ENCODE measurements around the gene GIPC1. TPM values are rescaled to one million over a fixed set of nuclear protein-coding genes. Genes with fewer than 3 reads are reported as not detected.

GIPC1 gene
- total and polyA plus RNA-seq, 2 experiments from 2014 or later: 106 to 173 TPM

GRCh38 chr19:14528419-14529253, 32.7 kb upstream of the GIPC1 start:
- Histone ChIP-seq H3K9ac (peak overlapping the region; percentile 83), H3K79me2 (ENCODE audit: insufficient read depth) (peaks cover 37% of the 10 kb centered on the region), H4K20me1 (ENCODE audit: insufficient read depth) (no peaks in the 10 kb centered on the region), H3K4me2 (ENCODE audit: unreplicated experiment) (peak overlapping the region; percentile 74), H3K4me3 (peak overlapping the region; percentile 98), H3K36me3 (ENCODE audit: low read depth) (no peaks in the 10 kb centered on the region), H3K4me1 (ENCODE audit: insufficient read depth) (peaks cover 18% of the 10 kb centered on the region), H3K27me3 (replicated peaks; ENCODE audit: insufficient read depth) (no peaks in the 10 kb centered on the region), H3K27ac (peak overlapping the region; percentile 70), H2AFZ (peak overlapping the region; percentile 91), H3F3A (ENCODE audit: insufficient read depth) (peaks cover 15% of the 10 kb centered on the region), H3K9me2 (ENCODE audit: insufficient read depth) (no peaks in the 10 kb centered on the region), H3K9me3 (ENCODE audit: low read depth) (no peaks in the 10 kb centered on the region)
- no peak for TF ChIP-seq EZH2 (IDR thresholded peaks at IDR 0.05; ENCODE audit: insufficient read depth, poor library complexity, severe bottlenecking)
- no peak for TF ChIP-seq EZH2phosphoT487 (IDR thresholded peaks at IDR 0.05; ENCODE audit: insufficient read depth, low read depth)
- in situ Hi-C loops (cut with MboI): no loop called here
- no peak for DNase-seq
- WGBS, 2 experiments (ENCODE audit: low coverage in 1 of 2, low lambda C conversion rate in 2 of 2, missing lambda C conversion rate in 2 of 2): 32 to 34% methylated on average over 38 to 39 of the region's 39 CpGs

GRCh38 chr19:14526423-14526822, 30.5 kb upstream of the GIPC1 start:
- Histone ChIP-seq H3K4me2 (ENCODE audit: unreplicated experiment) (no peak overlapping the region), H2AFZ (no peak overlapping the region), H3F3A (ENCODE audit: insufficient read depth) (peaks cover 15% of the 10 kb centered on the region), H3K4me1 (ENCODE audit: insufficient read depth) (peaks cover 18% of the 10 kb centered on the region), H3K9me2 (ENCODE audit: insufficient read depth) (no peaks in the 10 kb centered on the region), H3K9me3 (ENCODE audit: low read depth) (no peaks in the 10 kb centered on the region), H3K79me2 (ENCODE audit: insufficient read depth) (peaks cover 16% of the 10 kb centered on the region), H4K20me1 (ENCODE audit: insufficient read depth) (no peaks in the 10 kb centered on the region), H3K36me3 (ENCODE audit: low read depth) (no peaks in the 10 kb centered on the region), H3K27me3 (replicated peaks; ENCODE audit: insufficient read depth) (no peaks in the 10 kb centered on the region), H3K27ac (no peak overlapping the region), H3K9ac (no peak overlapping the region), H3K4me3 (no peak overlapping the region)
- 85% methylated on average over 4 of the region's 4 CpGs for WGBS, 2 experiments (ENCODE audit: low coverage in 1 of 2, low lambda C conversion rate in 2 of 2, missing lambda C conversion rate in 2 of 2)
- TF ChIP-seq EZH2phosphoT487 (IDR thresholded peaks at IDR 0.05; ENCODE audit: insufficient read depth, low read depth) (no peak), EZH2 (IDR thresholded peaks at IDR 0.05; ENCODE audit: insufficient read depth, poor library complexity, severe bottlenecking) (no peak)
- DNase-seq: no peak
- in situ Hi-C loops (cut with MboI): no loop called here

- H3K9me3 ChIP-seq (ENCODE audit: low read depth): no peaks in the 10 kb centered on the region
These were observed 29.8 kb upstream of the GIPC1 start for GRCh38 chr19:14525729-14526128.

GRCh38 chr19:14520543-14520942, 24.6 kb upstream of the GIPC1 start:
- TF ChIP-seq EZH2phosphoT487 (IDR thresholded peaks at IDR 0.05; ENCODE audit: insufficient read depth, low read depth): no peak
- TF ChIP-seq EZH2 (IDR thresholded peaks at IDR 0.05; ENCODE audit: insufficient read depth, poor library complexity, severe bottlenecking): no peak
- Histone ChIP-seq H3F3A (ENCODE audit: insufficient read depth) (peaks cover 21% of the 10 kb centered on the region), H3K27ac (peak overlapping the region; percentile 69), H3K27me3 (replicated peaks; ENCODE audit: insufficient read depth) (no peaks in the 10 kb centered on the region), H2AFZ (no peak overlapping the region), H3K9me3 (ENCODE audit: low read depth) (no peaks in the 10 kb centered on the region), H3K4me2 (ENCODE audit: unreplicated experiment) (no peak overlapping the region), H3K36me3 (ENCODE audit: low read depth) (peaks cover 9% of the 10 kb centered on the region; the same call in 1 of the 2 replicates), H3K9ac (no peak overlapping the region), H3K79me2 (ENCODE audit: insufficient read depth) (peaks cover 21% of the 10 kb centered on the region), H3K4me3 (no peak overlapping the region), H3K4me1 (ENCODE audit: insufficient read depth) (peaks cover 18% of the 10 kb centered on the region), H3K9me2 (ENCODE audit: insufficient read depth) (no peaks in the 10 kb centered on the region), H4K20me1 (ENCODE audit: insufficient read depth) (no peaks in the 10 kb centered on the region)
- DNase-seq: no peak
- in situ Hi-C loops (cut with MboI): no loop called here
- 79% methylated on average over 4 of the region's 4 CpGs for WGBS, 2 experiments (ENCODE audit: low coverage in 1 of 2, low lambda C conversion rate in 2 of 2, missing lambda C conversion rate in 2 of 2)

More at GRCh38 chr19:14525729-14526128, 29.8 kb upstream of the GIPC1 start:
- no peak overlapping the region for H3K27ac ChIP-seq
- H3K9me2 ChIP-seq (ENCODE audit: insufficient read depth): no peaks in the 10 kb centered on the region
- H4K20me1 ChIP-seq (ENCODE audit: insufficient read depth): no peaks in the 10 kb centered on the region
- no peak overlapping the region for H3K4me3 ChIP-seq
- no peak for TF ChIP-seq EZH2phosphoT487 (IDR thresholded peaks at IDR 0.05; ENCODE audit: insufficient read depth, low read depth)
- no peak overlapping the region for H3K4me2 ChIP-seq (ENCODE audit: unreplicated experiment)
- in situ Hi-C loops (cut with MboI): no loop called here
- 75 to 79% methylated on average over 6 of the region's 6 CpGs for WGBS, 2 experiments (ENCODE audit: low coverage in 1 of 2, low lambda C conversion rate in 2 of 2, missing lambda C conversion rate in 2 of 2)
- no peaks in the 10 kb centered on the region for H3K27me3 ChIP-seq (replicated peaks; ENCODE audit: insufficient read depth)
- peaks cover 15% of the 10 kb centered on the region for H3F3A ChIP-seq (ENCODE audit: insufficient read depth)
- no peaks in the 10 kb centered on the region for H3K36me3 ChIP-seq (ENCODE audit: low read depth)
- H3K4me1 ChIP-seq (ENCODE audit: insufficient read depth): peaks cover 17% of the 10 kb centered on the region
- H3K79me2 ChIP-seq (ENCODE audit: insufficient read depth): peaks cover 9% of the 10 kb centered on the region
- H2AFZ ChIP-seq: no peak overlapping the region
- no peak overlapping the region for H3K9ac ChIP-seq
- no peak for DNase-seq
